Liver (tissue), 3 donors: ENCODE data around the gene HIPK3.
"Not testable (repeated sequence)": the region's sequence is repeated elsewhere in the genome, so short reads cannot be mapped to it uniquely, and the experiment has no call there.

Experiments used
- EGR1 ChIP-seq, 2 donors: IDR thresholded peaks; 2 replicates each; pipeline ENCODE4 v1.6.1; 2016 to 2018; ENCODE audit warnings: antibody characterized with exemption in 2 of 2, low read depth in 2 of 2
- GABPA ChIP-seq, 2 donors: IDR thresholded peaks in 1 of 2; conservative IDR thresholded peaks in 1 of 2; 2 replicates each; pipeline ENCODE4 v1.6.1; 2016; ENCODE audit warnings: antibody characterized with exemption in 2 of 2, mild to moderate bottlenecking in 1 of 2, moderate library complexity in 1 of 2
- JUND ChIP-seq, 2 donors: IDR thresholded peaks; 2 replicates each; pipeline ENCODE4 v1.6.1; 2016; ENCODE audit warnings: antibody characterized with exemption in 2 of 2
- RAD21 ChIP-seq, 2 donors: IDR thresholded peaks; 2 replicates each; pipeline ENCODE4 v1.6.1; 2016; ENCODE audit warnings: antibody characterized with exemption in 2 of 2, mild to moderate bottlenecking in 2 of 2
- RXRA ChIP-seq, 2 donors: IDR thresholded peaks; 2 replicates each; pipeline ENCODE4 v1.6.1; 2017 to 2018; ENCODE audit warnings: antibody characterized with exemption in 2 of 2, mild to moderate bottlenecking in 1 of 2
- SP1 ChIP-seq: IDR thresholded peaks from 2 replicates; pipeline ENCODE4 v1.6.1; 2018; ENCODE audit warnings: antibody characterized with exemption, mild to moderate bottlenecking
- TAF1 ChIP-seq: conservative IDR thresholded peaks from 2 replicates; pipeline ENCODE4 v1.6.1; 2016; ENCODE audit warnings: antibody characterized with exemption, mild to moderate bottlenecking
- YY1 ChIP-seq: IDR thresholded peaks from 2 replicates; pipeline ENCODE4 v1.6.1; 2016; ENCODE audit warnings: antibody characterized with exemption, mild to moderate bottlenecking
- TF ChIP-seq, protein P1 (sequence below): fragments of 150-350 bp; IDR thresholded peaks from 2 replicates; pipeline ENCODE4 v1.5.1; 2017; ENCODE audit warnings: improper control_type of control experiment, low read depth, low read length; ENCODE audit not compliant: missing input control
- TF ChIP-seq, protein P2 (sequence below): IDR thresholded peaks from 2 replicates; pipeline ENCODE4 v1.6.1; 2016; ENCODE audit warnings: antibody characterized with exemption
- TF ChIP-seq, protein P3 (sequence below): IDR thresholded peaks from 2 replicates; pipeline ENCODE4 v1.6.1; 2016; ENCODE audit warnings: antibody characterized with exemption
- TF ChIP-seq, protein P4 (sequence below): IDR thresholded peaks from 2 replicates; pipeline ENCODE4 v1.6.1; 2016; ENCODE audit warnings: antibody characterized with exemption, mild to moderate bottlenecking
- TF ChIP-seq, protein P5 (sequence below): IDR thresholded peaks from 2 replicates; pipeline ENCODE4 v1.6.1; 2016; ENCODE audit warnings: antibody characterized with exemption
- donor health status: healthy.
- donor health status: healthy.

DNA sequence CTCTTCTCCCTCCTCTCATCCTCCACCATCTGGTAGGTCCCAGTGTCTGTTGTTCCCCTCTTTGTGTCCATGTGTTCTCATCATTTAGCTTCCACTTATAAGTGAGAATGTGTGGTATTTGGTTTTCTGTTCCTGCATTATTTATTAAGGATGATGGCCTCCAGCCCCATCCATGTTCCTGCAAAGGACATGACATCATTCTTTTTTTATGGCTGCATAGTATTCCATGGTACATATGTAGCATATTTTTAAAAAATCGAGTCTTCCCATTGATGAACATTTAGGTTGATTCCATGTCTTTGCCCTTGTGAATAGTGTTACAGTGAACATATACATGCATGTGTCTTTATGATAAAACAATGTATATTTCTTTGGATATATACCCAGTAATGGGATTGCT, 4.2 kb downstream of the HIPK3 start:
- TF ChIP-seq, protein P1, sequence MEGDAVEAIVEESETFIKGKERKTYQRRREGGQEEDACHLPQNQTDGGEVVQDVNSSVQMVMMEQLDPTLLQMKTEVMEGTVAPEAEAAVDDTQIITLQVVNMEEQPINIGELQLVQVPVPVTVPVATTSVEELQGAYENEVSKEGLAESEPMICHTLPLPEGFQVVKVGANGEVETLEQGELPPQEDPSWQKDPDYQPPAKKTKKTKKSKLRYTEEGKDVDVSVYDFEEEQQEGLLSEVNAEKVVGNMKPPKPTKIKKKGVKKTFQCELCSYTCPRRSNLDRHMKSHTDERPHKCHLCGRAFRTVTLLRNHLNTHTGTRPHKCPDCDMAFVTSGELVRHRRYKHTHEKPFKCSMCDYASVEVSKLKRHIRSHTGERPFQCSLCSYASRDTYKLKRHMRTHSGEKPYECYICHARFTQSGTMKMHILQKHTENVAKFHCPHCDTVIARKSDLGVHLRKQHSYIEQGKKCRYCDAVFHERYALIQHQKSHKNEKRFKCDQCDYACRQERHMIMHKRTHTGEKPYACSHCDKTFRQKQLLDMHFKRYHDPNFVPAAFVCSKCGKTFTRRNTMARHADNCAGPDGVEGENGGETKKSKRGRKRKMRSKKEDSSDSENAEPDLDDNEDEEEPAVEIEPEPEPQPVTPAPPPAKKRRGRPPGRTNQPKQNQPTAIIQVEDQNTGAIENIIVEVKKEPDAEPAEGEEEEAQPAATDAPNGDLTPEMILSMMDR: not testable (repeated sequence)
- not testable (repeated sequence) for TF ChIP-seq EGR1 (IDR thresholded peaks at IDR 0.05; ENCODE audit: low read depth in 2 of 2); TAF1; GABPA (IDR thresholded peaks at IDR 0.05 in 1 of 2, conservative IDR thresholded peaks at IDR 0.05 in 1 of 2); RXRA (IDR thresholded peaks at IDR 0.05); YY1; JUND (IDR thresholded peaks at IDR 0.05); RAD21 (IDR thresholded peaks at IDR 0.05); SP1
- TF ChIP-seq, protein P2, sequence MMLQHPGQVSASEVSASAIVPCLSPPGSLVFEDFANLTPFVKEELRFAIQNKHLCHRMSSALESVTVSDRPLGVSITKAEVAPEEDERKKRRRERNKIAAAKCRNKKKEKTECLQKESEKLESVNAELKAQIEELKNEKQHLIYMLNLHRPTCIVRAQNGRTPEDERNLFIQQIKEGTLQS: not testable (repeated sequence)
- TF ChIP-seq, protein P3, sequence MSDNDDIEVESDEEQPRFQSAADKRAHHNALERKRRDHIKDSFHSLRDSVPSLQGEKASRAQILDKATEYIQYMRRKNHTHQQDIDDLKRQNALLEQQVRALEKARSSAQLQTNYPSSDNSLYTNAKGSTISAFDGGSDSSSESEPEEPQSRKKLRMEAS: not testable (repeated sequence)
- TF ChIP-seq, protein P4, sequence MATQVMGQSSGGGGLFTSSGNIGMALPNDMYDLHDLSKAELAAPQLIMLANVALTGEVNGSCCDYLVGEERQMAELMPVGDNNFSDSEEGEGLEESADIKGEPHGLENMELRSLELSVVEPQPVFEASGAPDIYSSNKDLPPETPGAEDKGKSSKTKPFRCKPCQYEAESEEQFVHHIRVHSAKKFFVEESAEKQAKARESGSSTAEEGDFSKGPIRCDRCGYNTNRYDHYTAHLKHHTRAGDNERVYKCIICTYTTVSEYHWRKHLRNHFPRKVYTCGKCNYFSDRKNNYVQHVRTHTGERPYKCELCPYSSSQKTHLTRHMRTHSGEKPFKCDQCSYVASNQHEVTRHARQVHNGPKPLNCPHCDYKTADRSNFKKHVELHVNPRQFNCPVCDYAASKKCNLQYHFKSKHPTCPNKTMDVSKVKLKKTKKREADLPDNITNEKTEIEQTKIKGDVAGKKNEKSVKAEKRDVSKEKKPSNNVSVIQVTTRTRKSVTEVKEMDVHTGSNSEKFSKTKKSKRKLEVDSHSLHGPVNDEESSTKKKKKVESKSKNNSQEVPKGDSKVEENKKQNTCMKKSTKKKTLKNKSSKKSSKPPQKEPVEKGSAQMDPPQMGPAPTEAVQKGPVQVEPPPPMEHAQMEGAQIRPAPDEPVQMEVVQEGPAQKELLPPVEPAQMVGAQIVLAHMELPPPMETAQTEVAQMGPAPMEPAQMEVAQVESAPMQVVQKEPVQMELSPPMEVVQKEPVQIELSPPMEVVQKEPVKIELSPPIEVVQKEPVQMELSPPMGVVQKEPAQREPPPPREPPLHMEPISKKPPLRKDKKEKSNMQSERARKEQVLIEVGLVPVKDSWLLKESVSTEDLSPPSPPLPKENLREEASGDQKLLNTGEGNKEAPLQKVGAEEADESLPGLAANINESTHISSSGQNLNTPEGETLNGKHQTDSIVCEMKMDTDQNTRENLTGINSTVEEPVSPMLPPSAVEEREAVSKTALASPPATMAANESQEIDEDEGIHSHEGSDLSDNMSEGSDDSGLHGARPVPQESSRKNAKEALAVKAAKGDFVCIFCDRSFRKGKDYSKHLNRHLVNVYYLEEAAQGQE: not testable (repeated sequence)
- TF ChIP-seq, protein P5, sequence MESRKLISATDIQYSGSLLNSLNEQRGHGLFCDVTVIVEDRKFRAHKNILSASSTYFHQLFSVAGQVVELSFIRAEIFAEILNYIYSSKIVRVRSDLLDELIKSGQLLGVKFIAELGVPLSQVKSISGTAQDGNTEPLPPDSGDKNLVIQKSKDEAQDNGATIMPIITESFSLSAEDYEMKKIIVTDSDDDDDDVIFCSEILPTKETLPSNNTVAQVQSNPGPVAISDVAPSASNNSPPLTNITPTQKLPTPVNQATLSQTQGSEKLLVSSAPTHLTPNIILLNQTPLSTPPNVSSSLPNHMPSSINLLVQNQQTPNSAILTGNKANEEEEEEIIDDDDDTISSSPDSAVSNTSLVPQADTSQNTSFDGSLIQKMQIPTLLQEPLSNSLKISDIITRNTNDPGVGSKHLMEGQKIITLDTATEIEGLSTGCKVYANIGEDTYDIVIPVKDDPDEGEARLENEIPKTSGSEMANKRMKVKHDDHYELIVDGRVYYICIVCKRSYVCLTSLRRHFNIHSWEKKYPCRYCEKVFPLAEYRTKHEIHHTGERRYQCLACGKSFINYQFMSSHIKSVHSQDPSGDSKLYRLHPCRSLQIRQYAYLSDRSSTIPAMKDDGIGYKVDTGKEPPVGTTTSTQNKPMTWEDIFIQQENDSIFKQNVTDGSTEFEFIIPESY: not testable (repeated sequence)
